NCI-H2107 (cell line): Measurements from ENCODE around the gene COBL.
A peak's percentile ranks its signal among the peaks of the same experiment; 100 is the strongest.

ENCODE experiments used
- DNase-seq: peaks from one replicate; lab custom pipeline; 2025; lab: John Stamatoyannopoulos, UW

Gene COBL

GRCh38 chr7:51190969-51191368 lies 125.6 kb downstream of the COBL start:
- DNase-seq: no peak

- no peak for DNase-seq
These were observed 126.8 kb downstream of the COBL start for GRCh38 chr7:51189777-51190176.

GRCh38 chr7:51188987-51189386 lies 127.6 kb downstream of the COBL start:
- DNase-seq: no peak

GRCh38 chr7:51187941-51188340 lies 128.7 kb downstream of the COBL start:
- DNase-seq: peak; percentile 12

GRCh38 chr7:51186531-51186930 lies 130.1 kb downstream of the COBL start:
- DNase-seq: no peak

GRCh38 chr7:51182636-51183166 lies 133.9 kb downstream of the COBL start:
- DNase-seq: no peak

- DNase-seq: no peak
These were observed 136.5 kb downstream of the COBL start for GRCh38 chr7:51180092-51180491.

- no peak for DNase-seq
These were observed 140.6 kb downstream of the COBL start for GRCh38 chr7:51175992-51176388.

GRCh38 chr7:51175316-51175991 lies 141.2 kb downstream of the COBL start:
- no peak for DNase-seq

- DNase-seq: no peak
These were observed 151.3 kb downstream of the COBL start for GRCh38 chr7:51165337-51165736.

GRCh38 chr7:51162724-51163329 lies 153.8 kb downstream of the COBL start:
- peak; percentile 77 for DNase-seq

GRCh38 chr7:51161937-51162336 lies 154.7 kb downstream of the COBL start:
- DNase-seq: no peak

GRCh38 chr7:51160990-51161615 lies 155.5 kb downstream of the COBL start:
- peak; percentile 56 for DNase-seq

- no peak for DNase-seq
These were observed 156.2 kb downstream of the COBL start for GRCh38 chr7:51160411-51160810.

- DNase-seq: no peak
These were observed 157.7 kb downstream of the COBL start for GRCh38 chr7:51158742-51159445.

- no peak for DNase-seq
These were observed 158.4 kb downstream of the COBL start for GRCh38 chr7:51158211-51158610.

GRCh38 chr7:51154201-51154600 lies 162.4 kb downstream of the COBL start:
- no peak for DNase-seq

GRCh38 chr7:51152706-51153200 lies 163.9 kb downstream of the COBL start:
- no peak for DNase-seq

GRCh38 chr7:51151455-51151854 lies 165.2 kb downstream of the COBL start:
- DNase-seq: no peak

GRCh38 chr7:51150193-51150592 lies 166.4 kb downstream of the COBL start:
- no peak for DNase-seq

GRCh38 chr7:51148216-51148615 lies 168.4 kb downstream of the COBL start:
- DNase-seq: no peak

GRCh38 chr7:51146816-51147586 lies 169.6 kb downstream of the COBL start:
- no peak for DNase-seq
